DND-41 (cell line): ENCODE measurements around the gene TST.

Experiments
- ATAC-seq: fragments of 200-7000 bp; cut with Tn5 transposase; 3 replicates; pipeline ENCODE4 v1.9.1; 2021; ENCODE audit warnings: low read depth; ENCODE audit not compliant: insufficient read depth
- DNase-seq: peaks from one replicate; pipeline ENCODE4 v3.0.0-alpha.2; 2020
- H2AFZ ChIP-seq: 2 replicates; pipeline ENCODE4 v1.6.0; 2012; ENCODE audit warnings: low read depth, low read length
- H3K27ac ChIP-seq: 2 replicates; pipeline ENCODE4 v1.5.1; 2012; ENCODE audit warnings: low read length, inconsistent platforms
- H3K27me3 ChIP-seq: fragments of 200-600 bp; sonication (generic); 2 replicates; pipeline ENCODE4 v1.6.0; 2012; ENCODE audit warnings: low read length, mild to moderate bottlenecking, inconsistent platforms; ENCODE audit not compliant: insufficient read depth, poor library complexity
- H3K36me3 ChIP-seq: 2 replicates; pipeline ENCODE4 v1.5.1; 2012; ENCODE audit warnings: low read length, inconsistent platforms; ENCODE audit not compliant: insufficient read depth
- H3K4me1 ChIP-seq: 2 replicates; pipeline ENCODE4 v1.5.1; 2012; ENCODE audit warnings: mild to moderate bottlenecking, low read length; ENCODE audit not compliant: insufficient read depth
- H3K4me2 ChIP-seq: 2 replicates; pipeline ENCODE4 v1.6.0; 2012; ENCODE audit warnings: mild to moderate bottlenecking, moderate library complexity, low read length, inconsistent platforms; ENCODE audit not compliant: insufficient read depth
- H3K4me3 ChIP-seq, 2 experiments: fragments of 200-600 bp in 1 of 2; shearing (Covaris generic) in 1 of 2; 2 replicates each; pipeline ENCODE4 v1.5.1; 2012 to 2016; ENCODE audit warnings: inconsistent platforms in 2 of 2, low read length in 2 of 2, mild to moderate bottlenecking in 2 of 2, low read depth in 1 of 2, moderate library complexity in 1 of 2
- H3K79me2 ChIP-seq: 2 replicates; pipeline ENCODE4 v1.6.0; 2012; ENCODE audit warnings: low read length, inconsistent platforms; ENCODE audit not compliant: insufficient read depth
- H3K9ac ChIP-seq: 2 replicates; pipeline ENCODE4 v1.6.0; 2012; ENCODE audit warnings: low read depth, mild to moderate bottlenecking, inconsistent platforms, low read length, moderate library complexity
- H3K9me3 ChIP-seq: 2 replicates; pipeline ENCODE4 v1.5.1; 2012; ENCODE audit warnings: low read length, moderate library complexity, mild to moderate bottlenecking, inconsistent platforms; ENCODE audit not compliant: insufficient read depth, severe bottlenecking
- H4K20me1 ChIP-seq: 2 replicates; pipeline ENCODE4 v1.6.0; 2012; ENCODE audit warnings: low read length; ENCODE audit not compliant: insufficient read depth
- EZH2 ChIP-seq: IDR thresholded peaks from 3 replicates; pipeline ENCODE4 v1.6.1; 2012; ENCODE audit warnings: borderline replicate concordance, low read depth, mild to moderate bottlenecking, moderate library complexity, low read length, inconsistent platforms; ENCODE audit not compliant: severe bottlenecking
- TF ChIP-seq, protein P1 (sequence below): IDR thresholded peaks from 2 replicates; pipeline ENCODE4 v1.5.1; 2012; ENCODE audit warnings: borderline replicate concordance, low read length, moderate library complexity, mild to moderate bottlenecking; ENCODE audit not compliant: poor library complexity, severe bottlenecking; ENCODE audit errors: extremely low read depth

Gene TST

DNA sequence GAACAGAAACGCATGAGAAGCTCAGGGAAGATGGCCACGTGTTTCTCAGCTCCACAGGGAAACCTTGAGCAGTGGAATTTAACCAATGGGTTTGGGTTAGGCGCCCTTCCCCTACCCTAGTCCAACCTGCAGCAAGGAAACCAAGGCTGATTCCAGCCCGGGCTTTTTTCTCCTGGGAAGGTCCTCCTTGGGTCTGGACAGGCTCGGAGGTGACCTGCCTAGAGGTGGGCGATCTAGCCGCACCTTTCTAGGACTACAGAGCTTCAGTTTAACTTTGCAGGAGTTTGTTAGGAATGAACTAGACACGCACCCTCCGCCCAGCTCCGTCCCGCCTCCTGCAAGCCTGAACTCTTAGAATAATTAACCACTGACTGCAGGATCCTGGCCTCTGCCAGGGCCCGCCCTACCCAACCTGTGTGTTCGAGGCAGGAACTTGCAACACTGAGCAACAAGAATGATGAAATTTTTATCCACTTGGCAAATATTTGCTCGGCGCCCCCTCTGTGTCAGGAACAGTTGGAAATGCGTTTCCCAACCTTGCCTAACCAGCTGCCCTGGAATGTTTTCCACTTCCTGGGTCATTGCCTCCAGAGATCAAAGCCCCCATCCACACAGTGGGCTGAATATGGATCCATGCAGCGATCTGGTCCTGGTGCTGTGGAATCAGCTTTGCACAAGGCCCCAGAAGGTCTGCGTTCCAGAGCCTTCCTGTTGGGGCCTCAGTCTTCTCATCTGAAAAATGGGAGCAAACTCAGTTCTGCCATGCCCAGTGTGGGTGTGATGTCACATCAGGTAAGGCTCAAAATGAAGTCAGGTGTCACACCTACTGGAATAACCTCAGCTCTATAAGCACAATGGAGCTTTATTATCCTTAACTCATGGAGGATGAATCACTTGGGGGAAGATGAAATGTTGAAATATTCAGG, 13.6 kb upstream of the TST start:
- Histone ChIP-seq H3K9ac (no peak overlapping the region), H3K4me1 (no peaks in the 10 kb centered on the region), H4K20me1 (no peaks in the 10 kb centered on the region; the same call in 1 of the 2 replicates), H3K4me2 (no peak overlapping the region), H3K27me3 (peaks cover 5% of the 10 kb centered on the region), H3K4me3 (no peak overlapping the region), H3K9me3 (no peaks in the 10 kb centered on the region), H3K79me2 (no peaks in the 10 kb centered on the region), H3K27ac (no peak overlapping the region), H3K36me3 (no peaks in the 10 kb centered on the region), H2AFZ (no peak overlapping the region)
- DNase-seq (no peak), ATAC-seq (no peak)
- no peak for TF ChIP-seq EZH2
- TF ChIP-seq, protein P1, sequence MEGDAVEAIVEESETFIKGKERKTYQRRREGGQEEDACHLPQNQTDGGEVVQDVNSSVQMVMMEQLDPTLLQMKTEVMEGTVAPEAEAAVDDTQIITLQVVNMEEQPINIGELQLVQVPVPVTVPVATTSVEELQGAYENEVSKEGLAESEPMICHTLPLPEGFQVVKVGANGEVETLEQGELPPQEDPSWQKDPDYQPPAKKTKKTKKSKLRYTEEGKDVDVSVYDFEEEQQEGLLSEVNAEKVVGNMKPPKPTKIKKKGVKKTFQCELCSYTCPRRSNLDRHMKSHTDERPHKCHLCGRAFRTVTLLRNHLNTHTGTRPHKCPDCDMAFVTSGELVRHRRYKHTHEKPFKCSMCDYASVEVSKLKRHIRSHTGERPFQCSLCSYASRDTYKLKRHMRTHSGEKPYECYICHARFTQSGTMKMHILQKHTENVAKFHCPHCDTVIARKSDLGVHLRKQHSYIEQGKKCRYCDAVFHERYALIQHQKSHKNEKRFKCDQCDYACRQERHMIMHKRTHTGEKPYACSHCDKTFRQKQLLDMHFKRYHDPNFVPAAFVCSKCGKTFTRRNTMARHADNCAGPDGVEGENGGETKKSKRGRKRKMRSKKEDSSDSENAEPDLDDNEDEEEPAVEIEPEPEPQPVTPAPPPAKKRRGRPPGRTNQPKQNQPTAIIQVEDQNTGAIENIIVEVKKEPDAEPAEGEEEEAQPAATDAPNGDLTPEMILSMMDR, result no peak

DNA sequence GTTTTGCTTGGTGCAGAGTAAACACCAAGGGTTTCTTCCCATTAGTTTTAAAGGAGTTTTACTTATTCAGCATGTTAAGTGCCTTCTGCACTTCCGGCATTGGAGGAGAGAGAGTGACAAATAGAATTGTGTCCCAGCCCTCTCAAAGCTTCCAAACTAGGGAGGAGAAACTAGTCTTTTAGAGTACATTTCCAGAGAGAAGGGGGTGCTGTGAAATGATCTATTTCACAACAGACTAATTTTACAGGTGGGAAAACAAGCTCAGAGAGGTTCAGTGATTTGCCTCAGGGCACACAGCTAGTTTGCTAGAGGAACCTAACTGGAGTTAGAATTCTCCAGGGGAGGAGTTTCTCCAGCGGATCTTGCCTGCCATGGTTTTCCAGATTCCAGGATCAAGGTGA, 12.9 kb upstream of the TST start:
- Histone ChIP-seq H3K36me3 (no peaks in the 10 kb centered on the region), H4K20me1 (no peaks in the 10 kb centered on the region), H2AFZ (no peak overlapping the region), H3K4me1 (no peaks in the 10 kb centered on the region), H3K27ac (no peak overlapping the region), H3K27me3 (peaks cover 5% of the 10 kb centered on the region), H3K4me2 (no peak overlapping the region), H3K9ac (no peak overlapping the region), H3K9me3 (no peaks in the 10 kb centered on the region), H3K79me2 (no peaks in the 10 kb centered on the region), H3K4me3 (no peak overlapping the region)
- ATAC-seq, result no peak
- TF ChIP-seq, protein P1, result no peak
- TF ChIP-seq EZH2, result no peak
- no peak for DNase-seq

DNA sequence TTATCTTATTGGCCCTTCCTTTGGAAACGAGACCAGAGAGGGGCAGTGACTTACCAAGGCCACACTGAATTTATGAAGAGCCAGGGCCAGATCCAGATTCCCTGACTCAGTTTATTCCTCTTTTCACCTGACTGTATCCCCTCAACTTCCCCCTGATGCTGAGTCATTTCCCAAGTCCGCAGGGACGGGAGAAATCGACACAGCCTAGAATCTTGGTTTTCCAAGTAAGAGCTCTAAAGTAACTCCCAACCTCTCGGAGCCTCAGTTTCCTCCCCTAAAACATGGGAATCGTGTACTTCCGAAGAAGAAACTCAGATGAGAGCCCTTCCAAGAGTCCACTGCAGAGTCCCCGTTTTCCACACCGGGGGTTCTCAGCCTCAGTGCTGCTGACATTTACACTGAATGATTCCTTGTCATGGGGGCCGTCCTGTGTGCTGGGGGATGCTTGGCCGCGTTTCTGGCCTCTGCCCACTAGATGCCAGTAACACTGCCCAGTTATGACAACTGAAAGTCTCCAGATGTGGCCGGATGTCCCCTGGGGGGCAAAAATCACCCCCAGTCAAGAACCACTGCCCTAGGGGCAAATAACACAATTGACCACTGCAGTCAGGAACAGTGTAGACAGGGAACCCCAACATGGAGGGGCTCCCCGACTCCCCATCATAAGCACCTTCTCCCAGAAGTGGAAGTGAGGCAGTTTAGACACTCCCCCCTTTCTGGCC, 11.5 kb upstream of the TST start:
- no peak for ATAC-seq
- Histone ChIP-seq H3K27ac (no peak overlapping the region), H3K79me2 (no peaks in the 10 kb centered on the region), H3K27me3 (peaks cover 11% of the 10 kb centered on the region), H3K4me2 (no peak overlapping the region), H2AFZ (no peak overlapping the region), H3K9me3 (no peaks in the 10 kb centered on the region), H3K4me1 (no peaks in the 10 kb centered on the region), H4K20me1 (no peaks in the 10 kb centered on the region; the same call in 1 of the 2 replicates), H3K4me3 (no peak overlapping the region), H3K36me3 (no peaks in the 10 kb centered on the region), H3K9ac (no peak overlapping the region)
- no peak for DNase-seq
- no peak for TF ChIP-seq EZH2
- TF ChIP-seq, protein P1, result no peak
